A172 (cell line): ENCODE data around the gene AP1G2. TPM values are rescaled to one million over a fixed set of nuclear protein-coding genes. Genes with fewer than 3 reads are reported as not detected.

Experiments used
- DNase-seq: peaks from one replicate; pipeline ENCODE4 v3.0.0-alpha.2; 2015; ENCODE audit warnings: low spot score
- total RNA-seq: library from RNA; depleted of rRNA; stranded (reverse); fragments of >200 nt; shearing (Covaris generic); gene quantifications from 2 replicates; pipeline ENCODE4 v1.2.3, GENCODE V29; 2014; rRNA removed

AP1G2 gene
- total RNA-seq, 1 experiment from 2014 or later: 16.6 TPM

GRCh38 chr14:23518709-23519108 is 48.9 kb downstream of the AP1G2 start:
- no peak for DNase-seq

- no peak for DNase-seq
Observed at GRCh38 chr14:23517650-23518326, 49.8 kb downstream of the AP1G2 start.

GRCh38 chr14:23514644-23514957 is 53.0 kb downstream of the AP1G2 start:
- no peak for DNase-seq

GRCh38 chr14:23513818-23514643 is 53.6 kb downstream of the AP1G2 start:
- DNase-seq: no peak

- no peak for DNase-seq
Observed at GRCh38 chr14:23513005-23513817, 54.4 kb downstream of the AP1G2 start.

- no peak for DNase-seq
Observed at GRCh38 chr14:23512156-23512555, 55.4 kb downstream of the AP1G2 start.

Other genes starting within 250 kb of the AP1G2 start
- gene PABPN1, start 246.3 kb downstream of the AP1G2 start, total RNA-seq: 66.5 and 85.1 TPM in 2 replicates
- 10.3 and 11.6 TPM in 2 replicates for gene SLC22A17, start 214.9 kb downstream of the AP1G2 start, total RNA-seq
- not detected in 2 replicates for gene EFS, start 202.6 kb downstream of the AP1G2 start, total RNA-seq
- gene IL25, start 195.0 kb downstream of the AP1G2 start, total RNA-seq: not detected in 2 replicates
- gene CMTM5, start 190.7 kb downstream of the AP1G2 start, total RNA-seq: not detected in 2 replicates
- not detected in 2 replicates for gene MYH6, start 159.5 kb downstream of the AP1G2 start, total RNA-seq
- gene MYH7, start 132.1 kb downstream of the AP1G2 start, total RNA-seq: not detected in 2 replicates
- gene NGDN, start 98.1 kb downstream of the AP1G2 start, total RNA-seq: 42.2 and 52.6 TPM in 2 replicates
- 0.29 TPM in 2 replicates for gene ZFHX2, start 16.0 kb downstream of the AP1G2 start, total RNA-seq
- gene THTPA, start 11.5 kb downstream of the AP1G2 start, total RNA-seq: 5.0 and 5.2 TPM in 2 replicates
- not detected in 2 replicates for gene JPH4, start 11.0 kb upstream of the AP1G2 start, total RNA-seq
- 2.4 and 3.4 TPM in 2 replicates for gene DHRS2, start 68.6 kb upstream of the AP1G2 start, total RNA-seq